ENCODE measurements around the gene HIP1. TPM values are rescaled to one million over a fixed set of nuclear protein-coding genes. Genes with fewer than 3 reads are reported as not detected.
A peak's percentile ranks its signal among the peaks of the same experiment; 100 is the strongest.
"Not testable (repeated sequence)": the region's sequence is repeated elsewhere in the genome, so short reads cannot be mapped to it uniquely, and the experiment has no call there.

Gene HIP1
- polyA plus RNA-seq, 4 donors: 0.22 to 7.1 (median 2.2) TPM

DNA sequence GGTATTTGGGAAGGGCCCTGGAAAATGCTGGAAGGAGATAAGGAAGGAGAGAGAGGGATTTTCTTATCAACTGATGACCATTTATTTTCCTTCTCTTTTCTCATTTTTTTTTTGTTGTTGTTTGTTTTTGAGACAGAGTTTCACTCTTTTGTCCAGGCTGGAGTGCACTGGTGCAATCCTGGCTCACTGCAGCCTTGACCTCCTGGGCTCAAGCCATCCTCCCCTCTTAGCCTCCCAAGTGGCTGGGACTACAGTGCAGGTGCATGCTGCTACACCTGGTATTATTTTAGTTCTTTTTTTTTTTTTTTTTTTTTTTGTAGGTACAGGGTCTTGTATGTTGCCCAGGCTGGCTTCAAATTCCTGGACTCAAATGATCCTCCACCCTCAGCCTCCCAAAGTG lies 52.2 kb downstream of the HIP1 start:
- no peak for FAIRE-seq
- H3K36me3 ChIP-seq (ENCODE audit: control insufficient read depth in 3 of 3, insufficient read depth in 2 of 3, low read depth in 1 of 3, low read length in 3 of 3): peaks cover 0 to 1% (median 0%) of the 10 kb centered on the region in 3 donors
- H3K27me3 ChIP-seq (ENCODE audit: control insufficient read depth in 3 of 3, insufficient read depth in 3 of 3, low read length in 3 of 3): no peaks in the 10 kb centered on the region
- no peaks in the 10 kb centered on the region for H3K9me3 ChIP-seq (ENCODE audit: control insufficient read depth in 2 of 2, insufficient read depth in 1 of 2, low read depth in 1 of 2, low read length in 1 of 2)
- no peaks in the 10 kb centered on the region for H3K4me1 ChIP-seq (ENCODE audit: control insufficient read depth in 3 of 3, insufficient read depth in 2 of 3, low read depth in 1 of 3, low read length in 2 of 3)
- H3K27ac ChIP-seq (ENCODE audit: low read depth in 1 of 3, low read length in 2 of 3): no peak overlapping the region
- DNase-seq: no peak
- no peak overlapping the region for H3K4me3 ChIP-seq (ENCODE audit: low read depth in 1 of 3, low read length in 3 of 3)

- 69 to 76% (median 76%) methylated on average over 6 of the region's 6 CpGs for WGBS, 3 donors
- not testable (repeated sequence) for H3K9me3 ChIP-seq (ENCODE audit: control insufficient read depth in 2 of 2, insufficient read depth in 1 of 2, low read depth in 1 of 2, low read length in 1 of 2); H3K36me3 ChIP-seq (ENCODE audit: control insufficient read depth in 3 of 3, insufficient read depth in 2 of 3, low read depth in 1 of 3, low read length in 3 of 3); H3K27me3 ChIP-seq (ENCODE audit: control insufficient read depth in 3 of 3, insufficient read depth in 3 of 3, low read length in 3 of 3); FAIRE-seq; DNase-seq; H3K27ac ChIP-seq (ENCODE audit: low read depth in 1 of 3, low read length in 2 of 3); H3K4me1 ChIP-seq (ENCODE audit: control insufficient read depth in 3 of 3, insufficient read depth in 2 of 3, low read depth in 1 of 3, low read length in 2 of 3); H3K4me3 ChIP-seq (ENCODE audit: low read depth in 1 of 3, low read length in 3 of 3)
Measured at GRCh38 chr7:75682052-75682451, 56.7 kb downstream of the HIP1 start.

DNA sequence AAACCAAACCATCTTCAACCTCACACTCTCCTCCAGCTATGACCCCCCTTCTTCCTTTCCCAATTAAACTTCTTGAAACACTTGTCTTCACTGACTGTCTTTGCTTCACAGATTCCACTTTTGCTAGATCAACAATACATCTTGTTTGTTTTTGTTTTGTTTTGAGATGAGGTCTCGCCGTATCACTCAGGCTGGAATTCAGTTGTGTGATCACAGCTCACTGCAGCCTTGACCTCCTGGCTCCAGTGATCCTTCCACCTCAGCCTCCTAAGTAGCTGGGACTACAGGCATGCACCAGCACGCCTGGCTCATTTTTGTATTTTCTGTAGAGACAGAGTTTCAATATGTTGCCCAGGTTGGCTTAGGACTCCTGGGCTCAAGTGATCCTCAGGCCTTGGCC lies 59.7 kb downstream of the HIP1 start:
- Histone ChIP-seq H3K4me3 (ENCODE audit: low read depth in 1 of 3, low read length in 3 of 3) (no peak overlapping the region), H3K36me3 (ENCODE audit: control insufficient read depth in 3 of 3, insufficient read depth in 2 of 3, low read depth in 1 of 3, low read length in 3 of 3) (peaks cover 0 to 2% (median 0%) of the 10 kb centered on the region in 3 donors), H3K27ac (ENCODE audit: low read depth in 1 of 3, low read length in 2 of 3) (no peak overlapping the region), H3K4me1 (ENCODE audit: control insufficient read depth in 3 of 3, insufficient read depth in 2 of 3, low read depth in 1 of 3, low read length in 2 of 3) (no peaks in the 10 kb centered on the region), H3K27me3 (ENCODE audit: control insufficient read depth in 3 of 3, insufficient read depth in 3 of 3, low read length in 3 of 3) (no peaks in the 10 kb centered on the region), H3K9me3 (ENCODE audit: control insufficient read depth in 2 of 2, insufficient read depth in 1 of 2, low read depth in 1 of 2, low read length in 1 of 2) (peaks cover 0 to 10% of the 10 kb centered on the region in 2 donors)
- no peak for FAIRE-seq
- DNase-seq: no peak
- 91 to 99% (median 91%) methylated on average over 3 of the region's 3 CpGs for WGBS, 3 donors

DNA sequence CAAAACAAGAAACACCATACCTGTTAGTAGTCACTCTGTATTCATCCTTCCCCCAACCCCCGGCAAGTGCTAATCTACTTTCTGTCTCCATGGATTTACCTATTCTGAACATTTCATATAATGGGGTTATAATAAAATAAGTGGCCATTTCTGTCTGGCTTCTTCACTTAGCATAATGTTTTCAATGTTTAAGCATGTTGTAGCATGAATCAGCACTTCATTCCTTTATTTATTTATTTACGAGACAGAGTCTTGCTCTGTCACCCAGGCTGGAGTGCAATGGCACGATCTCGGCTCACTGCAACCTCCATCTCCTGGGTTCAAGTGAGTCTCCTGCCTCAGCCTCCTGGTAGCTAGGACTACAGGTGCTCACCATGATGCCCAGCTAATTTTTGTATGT lies 69.2 kb downstream of the HIP1 start:
- DNase-seq (no peak), FAIRE-seq (no peak)
- no peak overlapping the region for H3K4me3 ChIP-seq (ENCODE audit: low read depth in 1 of 3, low read length in 3 of 3)
- WGBS, 3 donors: 64 to 71% (median 64%) methylated on average over 4 of the region's 4 CpGs
- no peaks in the 10 kb centered on the region for H3K27me3 ChIP-seq (ENCODE audit: control insufficient read depth in 3 of 3, insufficient read depth in 3 of 3, low read length in 3 of 3)
- H3K4me1 ChIP-seq (ENCODE audit: control insufficient read depth in 3 of 3, insufficient read depth in 2 of 3, low read depth in 1 of 3, low read length in 2 of 3): no peaks in the 10 kb centered on the region
- H3K27ac ChIP-seq (ENCODE audit: low read depth in 1 of 3, low read length in 2 of 3): no peak overlapping the region
- H3K9me3 ChIP-seq (ENCODE audit: control insufficient read depth in 2 of 2, insufficient read depth in 1 of 2, low read depth in 1 of 2, low read length in 1 of 2): no peaks in the 10 kb centered on the region
- H3K36me3 ChIP-seq (ENCODE audit: control insufficient read depth in 3 of 3, insufficient read depth in 2 of 3, low read depth in 1 of 3, low read length in 3 of 3): no peaks in the 10 kb centered on the region

DNA sequence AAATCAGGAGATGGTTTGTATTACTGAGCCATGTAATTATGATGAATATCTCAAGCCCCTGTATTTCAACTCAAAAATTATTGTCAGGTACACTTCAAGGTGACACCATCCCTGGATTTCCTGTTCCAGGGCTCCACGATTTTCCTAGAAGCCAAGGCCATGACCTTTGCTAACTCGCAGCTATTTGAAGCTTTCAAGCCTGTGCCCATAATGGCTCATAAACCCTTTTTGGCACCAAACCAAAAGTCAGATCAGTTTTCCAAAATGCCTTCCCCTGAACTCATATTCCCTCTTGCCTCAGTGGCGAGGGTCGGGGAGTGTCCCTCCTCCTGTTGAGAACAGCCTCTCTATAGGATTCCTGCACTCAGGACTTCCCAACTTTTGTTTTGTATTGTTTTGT lies 70.8 kb downstream of the HIP1 start:
- Histone ChIP-seq H3K27me3 (ENCODE audit: control insufficient read depth in 3 of 3, insufficient read depth in 3 of 3, low read length in 3 of 3) (no peaks in the 10 kb centered on the region), H3K36me3 (ENCODE audit: control insufficient read depth in 3 of 3, insufficient read depth in 2 of 3, low read depth in 1 of 3, low read length in 3 of 3) (no peaks in the 10 kb centered on the region), H3K9me3 (ENCODE audit: control insufficient read depth in 2 of 2, insufficient read depth in 1 of 2, low read depth in 1 of 2, low read length in 1 of 2) (no peaks in the 10 kb centered on the region), H3K4me3 (ENCODE audit: low read depth in 1 of 3, low read length in 3 of 3) (no peak overlapping the region), H3K27ac (ENCODE audit: low read depth in 1 of 3, low read length in 2 of 3) (no peak overlapping the region), H3K4me1 (ENCODE audit: control insufficient read depth in 3 of 3, insufficient read depth in 2 of 3, low read depth in 1 of 3, low read length in 2 of 3) (no peaks in the 10 kb centered on the region)
- WGBS, 3 donors: 45 to 62% (median 47%) methylated on average over 4 of the region's 4 CpGs
- no peak for FAIRE-seq
- no peak for DNase-seq

GRCh38 chr7:75663302-75663907 lies 75.3 kb downstream of the HIP1 start:
- Histone ChIP-seq H3K4me1 (ENCODE audit: control insufficient read depth in 3 of 3, insufficient read depth in 2 of 3, low read depth in 1 of 3, low read length in 2 of 3) (no peaks in the 10 kb centered on the region), H3K36me3 (ENCODE audit: control insufficient read depth in 3 of 3, insufficient read depth in 2 of 3, low read depth in 1 of 3, low read length in 3 of 3) (no peaks in the 10 kb centered on the region), H3K9me3 (ENCODE audit: control insufficient read depth in 2 of 2, insufficient read depth in 1 of 2, low read depth in 1 of 2, low read length in 1 of 2) (no peaks in the 10 kb centered on the region), H3K27me3 (ENCODE audit: control insufficient read depth in 3 of 3, insufficient read depth in 3 of 3, low read length in 3 of 3) (no peaks in the 10 kb centered on the region), H3K4me3 (ENCODE audit: low read depth in 1 of 3, low read length in 3 of 3) (no peak overlapping the region), H3K27ac (ENCODE audit: low read depth in 1 of 3, low read length in 2 of 3) (peak overlapping the region in 1 of 3 donors; percentile 41)
- FAIRE-seq (no peak), DNase-seq (no peak)
- 76 to 83% (median 79%) methylated on average over 8 of the region's 8 CpGs for WGBS, 3 donors

- H3K27me3 ChIP-seq (ENCODE audit: control insufficient read depth in 3 of 3, insufficient read depth in 3 of 3, low read length in 3 of 3): no peaks in the 10 kb centered on the region
- WGBS, 3 donors: 63 to 67% (median 65%) methylated on average over 12 of the region's 12 CpGs
- FAIRE-seq (no peak), DNase-seq (no peak)
- no peaks in the 10 kb centered on the region for H3K4me1 ChIP-seq (ENCODE audit: control insufficient read depth in 3 of 3, insufficient read depth in 2 of 3, low read depth in 1 of 3, low read length in 2 of 3)
- H3K4me3 ChIP-seq (ENCODE audit: low read depth in 1 of 3, low read length in 3 of 3): no peak overlapping the region
- no peaks in the 10 kb centered on the region for H3K9me3 ChIP-seq (ENCODE audit: control insufficient read depth in 2 of 2, insufficient read depth in 1 of 2, low read depth in 1 of 2, low read length in 1 of 2)
- H3K36me3 ChIP-seq (ENCODE audit: control insufficient read depth in 3 of 3, insufficient read depth in 2 of 3, low read depth in 1 of 3, low read length in 3 of 3): no peaks in the 10 kb centered on the region
- peak overlapping the region in 1 of 3 donors; percentile 48 for H3K27ac ChIP-seq (ENCODE audit: low read depth in 1 of 3, low read length in 2 of 3)
Measured at GRCh38 chr7:75662579-75663301, 76.0 kb downstream of the HIP1 start.

- H3K4me3 ChIP-seq (ENCODE audit: low read depth in 1 of 3, low read length in 3 of 3): no peak overlapping the region
- DNase-seq (no peak), FAIRE-seq (no peak)
- no peaks in the 10 kb centered on the region for H3K9me3 ChIP-seq (ENCODE audit: control insufficient read depth in 2 of 2, insufficient read depth in 1 of 2, low read depth in 1 of 2, low read length in 1 of 2)
- 78 to 90% (median 89%) methylated on average over 13 of the region's 13 CpGs for WGBS, 3 donors
- H3K4me1 ChIP-seq (ENCODE audit: control insufficient read depth in 3 of 3, insufficient read depth in 2 of 3, low read depth in 1 of 3, low read length in 2 of 3): no peaks in the 10 kb centered on the region
- no peaks in the 10 kb centered on the region for H3K36me3 ChIP-seq (ENCODE audit: control insufficient read depth in 3 of 3, insufficient read depth in 2 of 3, low read depth in 1 of 3, low read length in 3 of 3)
- no peaks in the 10 kb centered on the region for H3K27me3 ChIP-seq (ENCODE audit: control insufficient read depth in 3 of 3, insufficient read depth in 3 of 3, low read length in 3 of 3)
- no peak overlapping the region for H3K27ac ChIP-seq (ENCODE audit: low read depth in 1 of 3, low read length in 2 of 3)
Measured at GRCh38 chr7:75660566-75661215, 78.0 kb downstream of the HIP1 start.
